Loucy (cell line): ENCODE data around the gene FAM217A.
"Not testable (repeated sequence)": the region's sequence is repeated elsewhere in the genome, so short reads cannot be mapped to it uniquely, and the experiment has no call there.

Experiments
- H2AFZ ChIP-seq: fragments of 200-600 bp; sonication (generic); 2 replicates; pipeline ENCODE4 v1.6.0; 2016; ENCODE audit warnings: antibody characterized with exemption, mild to moderate bottlenecking, low read length, moderate library complexity
- H3F3A ChIP-seq: fragments of 200-600 bp; 2 replicates; pipeline ENCODE4 v1.6.0; 2016; ENCODE audit warnings: antibody characterized with exemption, low read depth, mild to moderate bottlenecking
- H3K27me3 ChIP-seq: fragments of 200-600 bp; sonication (generic); 2 replicates; pipeline ENCODE4 v1.6.1; 2014; ENCODE audit warnings: low read length, mild to moderate bottlenecking; ENCODE audit not compliant: insufficient read depth, poor library complexity, severe bottlenecking
- H3K36me3 ChIP-seq: fragments of 200-600 bp; sonication (generic); 2 replicates; pipeline ENCODE4 v1.6.1; 2016; ENCODE audit warnings: low read length; ENCODE audit not compliant: insufficient read depth
- H3K4me1 ChIP-seq: fragments of 200-600 bp; sonication (generic); 2 replicates; pipeline ENCODE4 v1.5.1; 2014; ENCODE audit warnings: low read length, mild to moderate bottlenecking; ENCODE audit not compliant: insufficient read depth, poor library complexity, severe bottlenecking
- H3K4me2 ChIP-seq: fragments of 200-600 bp; sonication (generic); 2 replicates; pipeline ENCODE4 v1.6.0; 2014; ENCODE audit warnings: antibody characterized with exemption, low read length, low read depth, mild to moderate bottlenecking; ENCODE audit not compliant: poor library complexity, severe bottlenecking
- H3K4me3 ChIP-seq: fragments of 200-600 bp; sonication (generic); 2 replicates; pipeline ENCODE4 v1.5.1; 2014; ENCODE audit warnings: low read length, mild to moderate bottlenecking, mixed read lengths; ENCODE audit not compliant: poor library complexity, severe bottlenecking
- H3K79me2 ChIP-seq: fragments of 200-600 bp; sonication (generic); 2 replicates; pipeline ENCODE4 v1.6.1; 2014; ENCODE audit warnings: low read length; ENCODE audit not compliant: insufficient read depth
- H3K9ac ChIP-seq: fragments of 200-600 bp; sonication (generic); 2 replicates; pipeline ENCODE4 v1.6.0; 2014; ENCODE audit warnings: mild to moderate bottlenecking, low read depth, low read length, moderate library complexity; ENCODE audit not compliant: poor library complexity, severe bottlenecking
- H3K9me2 ChIP-seq: fragments of 200-600 bp; sonication (generic); replicated peaks from 2 replicates; pipeline ENCODE4 v1.6.1; 2016; ENCODE audit warnings: low read depth, low read length, mixed read lengths
- H3K9me3 ChIP-seq: fragments of 200-600 bp; sonication (generic); 2 replicates; pipeline ENCODE4 v1.6.1; 2014; ENCODE audit warnings: mild to moderate bottlenecking, antibody characterized with exemption, low read length, low read depth; ENCODE audit not compliant: insufficient read depth
- H4K20me1 ChIP-seq: fragments of 200-600 bp; sonication (generic); 2 replicates; pipeline ENCODE4 v1.6.0; 2014; ENCODE audit warnings: antibody characterized with exemption, low read length, mild to moderate bottlenecking; ENCODE audit not compliant: insufficient read depth, poor library complexity, severe bottlenecking
- CTCF ChIP-seq: fragments of 200-600 bp; sonication (generic); conservative IDR thresholded peaks from 2 replicates; pipeline ENCODE4 v1.5.1; 2014; ENCODE audit warnings: mild to moderate bottlenecking, antibody characterized with exemption, low read length
- EZH2phosphoT487 ChIP-seq: fragments of 200-600 bp; IDR thresholded peaks from 2 replicates; pipeline ENCODE4 v1.6.1; 2018; ENCODE audit warnings: antibody characterized with exemption, mild to moderate bottlenecking, moderate library complexity, borderline replicate concordance

FAM217A gene

GRCh38 chr6:4093288-4093687 is 14.4 kb upstream of the FAM217A start:
- Histone ChIP-seq H3K36me3 (no peaks in the 10 kb centered on the region), H3K9me3 (no peaks in the 10 kb centered on the region), H3K79me2 (no peaks in the 10 kb centered on the region), H3K4me2 (no peak overlapping the region), H3K9me2 (no peaks in the 10 kb centered on the region), H2AFZ (no peak overlapping the region), H4K20me1 (no peaks in the 10 kb centered on the region), H3K9ac (no peak overlapping the region), H3K27me3 (no peaks in the 10 kb centered on the region), H3K4me3 (no peak overlapping the region), H3F3A (no peaks in the 10 kb centered on the region), H3K4me1 (no peaks in the 10 kb centered on the region)
- no peak for TF ChIP-seq EZH2phosphoT487
- TF ChIP-seq CTCF: no peak

GRCh38 chr6:4091941-4092340 is 13.0 kb upstream of the FAM217A start:
- no peaks in the 10 kb centered on the region for H4K20me1 ChIP-seq

GRCh38 chr6:4090043-4090442 is 11.1 kb upstream of the FAM217A start:
- not testable (repeated sequence) for H3K9me3 ChIP-seq, H3K79me2 ChIP-seq, H3K9me2 ChIP-seq, H3K36me3 ChIP-seq, H3K9ac ChIP-seq, H3K27me3 ChIP-seq, H3K4me3 ChIP-seq, H2AFZ ChIP-seq, H3F3A ChIP-seq, H3K4me2 ChIP-seq, H3K4me1 ChIP-seq, H4K20me1 ChIP-seq

More at GRCh38 chr6:4091941-4092340, 13.0 kb upstream of the FAM217A start:
- H3K79me2 ChIP-seq: no peaks in the 10 kb centered on the region
- H3K9me2 ChIP-seq: no peaks in the 10 kb centered on the region
- H3K4me3 ChIP-seq: no peak overlapping the region
- no peak overlapping the region for H2AFZ ChIP-seq
- no peak for TF ChIP-seq EZH2phosphoT487
- H3K9ac ChIP-seq: no peak overlapping the region
- no peaks in the 10 kb centered on the region for H3K9me3 ChIP-seq
- H3K27me3 ChIP-seq: no peaks in the 10 kb centered on the region
- no peak overlapping the region for H3K4me2 ChIP-seq
- no peaks in the 10 kb centered on the region for H3K4me1 ChIP-seq
- H3F3A ChIP-seq: no peaks in the 10 kb centered on the region
- no peaks in the 10 kb centered on the region for H3K36me3 ChIP-seq

- H3K4me2 ChIP-seq: no peak overlapping the region
- H4K20me1 ChIP-seq: no peaks in the 10 kb centered on the region
- TF ChIP-seq CTCF (no peak), EZH2phosphoT487 (no peak)
- no peaks in the 10 kb centered on the region for H3K36me3 ChIP-seq
- H3K9ac ChIP-seq: no peak overlapping the region
- H3K4me3 ChIP-seq: no peak overlapping the region
- H3K9me2 ChIP-seq: no peaks in the 10 kb centered on the region
- H3K9me3 ChIP-seq: no peaks in the 10 kb centered on the region
- no peaks in the 10 kb centered on the region for H3F3A ChIP-seq
- no peaks in the 10 kb centered on the region for H3K4me1 ChIP-seq
- H2AFZ ChIP-seq: no peak overlapping the region
- no peaks in the 10 kb centered on the region for H3K27me3 ChIP-seq
- no peaks in the 10 kb centered on the region for H3K79me2 ChIP-seq
Measured at GRCh38 chr6:4088704-4089103, 9.8 kb upstream of the FAM217A start.
